Esophagus squamous epithelium (tissue), 5 donors: ENCODE measurements around the gene USH1C. TPM values are rescaled to one million over a fixed set of nuclear protein-coding genes. Genes with fewer than 3 reads are reported as not detected.

Experiments
- DNase-seq: peaks from one replicate; lab custom pipeline; 2025; lab: John Stamatoyannopoulos, UW
- H3K27ac ChIP-seq, 4 donors: fragments of 200-600 bp; sonication (generic); one replicate each; pipeline ENCODE4 v1.5.1; 2016 to 2019; ENCODE audit warnings: mild to moderate bottlenecking in 1 of 4
- H3K27me3 ChIP-seq, 4 donors: fragments of 200-600 bp; sonication (generic); 1 replicate in 3 of 4; 2 replicates in 1 of 4; pipeline versions ENCODE4 v1.5.1 to v1.6.0; 2017 to 2021; ENCODE audit warnings: antibody characterized with exemption in 1 of 4
- H3K36me3 ChIP-seq, 3 donors: fragments of 200-600 bp; sonication (generic); one replicate each; pipeline ENCODE4 v1.5.1; 2016 to 2019
- H3K4me1 ChIP-seq, 3 donors: fragments of 200-600 bp; sonication (generic); one replicate each; pipeline ENCODE4 v1.5.1; 2017 to 2019
- H3K4me3 ChIP-seq, 4 donors: fragments of 200-600 bp; sonication (generic); 1 replicate in 3 of 4; 2 replicates in 1 of 4; pipeline ENCODE4 v1.5.1; 2016 to 2019; ENCODE audit warnings: mild to moderate bottlenecking in 2 of 4, moderate library complexity in 1 of 4
- H3K9me3 ChIP-seq, 3 donors: fragments of 200-600 bp; sonication (generic); one replicate each; pipeline ENCODE4 v1.5.1; 2016 to 2019
- CTCF ChIP-seq, 6 experiments: fragments of 450-650 bp in 4 of 6; fragments of 200-600 bp in 2 of 6; sonication (generic) in 2 of 6; IDR thresholded peaks; one replicate each; pipeline ENCODE4 v1.5.1; 2016 to 2019; ENCODE audit warnings: antibody characterized with exemption in 6 of 6, mild to moderate bottlenecking in 4 of 6, moderate library complexity in 4 of 6
- POLR2A ChIP-seq, 4 donors: fragments of 450-650 bp; IDR thresholded peaks; one replicate each; pipeline ENCODE4 v1.6.1; 2017; ENCODE audit warnings: antibody characterized with exemption in 4 of 4, mild to moderate bottlenecking in 4 of 4, moderate library complexity in 3 of 4
- WGBS, 2 donors: methylation state at CpG; one replicate each; pipeline ENCODE4 v1.1.5; 2018; 5-methylcytosine and 5-hydroxymethylcytosine counted together
- intact Hi-C: fragments of 100-400 bp; cut with DNase I; formaldehyde crosslinking; loops from one replicate; pipeline ENCODE4 v1.15.0; 2022
- total RNA-seq, 4 donors: library from RNA; depleted of rRNA; stranded (reverse); fragments of >200 nt; gene quantifications; one replicate each; pipeline ENCODE4 v1.1.0, GENCODE V29; 2016
- donor health status: DM: yes; HTN: yes; CAD: no.

USH1C gene
- total RNA-seq, 4 donors from 2014 or later = not detected

- intact Hi-C loops = no loop called here
- H3K9me3 ChIP-seq = no peaks in the 10 kb centered on the region
- DNase-seq = no peak
- H3K4me3 ChIP-seq = no peak overlapping the region
- peaks cover 0 to 14% (median 3%) of the 10 kb centered on the region in 3 donors for H3K4me1 ChIP-seq
- TF ChIP-seq POLR2A (IDR thresholded peaks at IDR 0.05) = no peak
- no peak for TF ChIP-seq CTCF (IDR thresholded peaks at IDR 0.05)
- no peaks in the 10 kb centered on the region for H3K36me3 ChIP-seq
- 41 to 54% methylated on average over 5 to 6 of the region's 6 CpGs for WGBS, 2 donors
- H3K27ac ChIP-seq = no peak overlapping the region
- peaks cover 0 to 70% (median 9%) of the 10 kb centered on the region in 4 donors for H3K27me3 ChIP-seq
These were observed 71.0 kb downstream of the USH1C start for GRCh38 chr11:17473071-17473744.

- no peak for DNase-seq
- H3K9me3 ChIP-seq = no peaks in the 10 kb centered on the region
- H3K36me3 ChIP-seq = no peaks in the 10 kb centered on the region
- H3K27ac ChIP-seq = no peak overlapping the region
- intact Hi-C loops = no loop called here
- WGBS, 2 donors = 41 to 60% methylated on average over 1 to 3 of the region's 3 CpGs
- H3K4me3 ChIP-seq = no peak overlapping the region
- TF ChIP-seq CTCF (IDR thresholded peaks at IDR 0.05) (no peak), POLR2A (IDR thresholded peaks at IDR 0.05) (no peak)
- peaks cover 0 to 62% (median 8%) of the 10 kb centered on the region in 4 donors for H3K27me3 ChIP-seq
- peaks cover 0 to 14% (median 3%) of the 10 kb centered on the region in 3 donors for H3K4me1 ChIP-seq
These were observed 71.7 kb downstream of the USH1C start for GRCh38 chr11:17472467-17472866.

GRCh38 chr11:17471501-17471900 is 72.7 kb downstream of the USH1C start:
- no peaks in the 10 kb centered on the region for H3K36me3 ChIP-seq
- peaks cover 0 to 53% (median 6%) of the 10 kb centered on the region in 4 donors for H3K27me3 ChIP-seq
- WGBS, 2 donors = 78% methylated on average over 3 of the region's 3 CpGs; no CpG with 5 or more reads in 1 of the 2 donors
- no peak overlapping the region for H3K4me3 ChIP-seq
- DNase-seq = no peak
- H3K9me3 ChIP-seq = no peaks in the 10 kb centered on the region
- H3K27ac ChIP-seq = no peak overlapping the region
- peaks cover 0 to 9% (median 3%) of the 10 kb centered on the region in 3 donors for H3K4me1 ChIP-seq
- TF ChIP-seq CTCF (IDR thresholded peaks at IDR 0.05) = no peak
- TF ChIP-seq POLR2A (IDR thresholded peaks at IDR 0.05) = no peak
- intact Hi-C loops = no loop called here

- no peak for DNase-seq
- Histone ChIP-seq H3K27ac (no peak overlapping the region), H3K36me3 (no peaks in the 10 kb centered on the region), H3K27me3 (peaks cover 0 to 37% (median 0%) of the 10 kb centered on the region in 4 donors), H3K9me3 (no peaks in the 10 kb centered on the region), H3K4me1 (no peaks in the 10 kb centered on the region), H3K4me3 (no peak overlapping the region)
- intact Hi-C loops = no loop called here
- TF ChIP-seq CTCF (IDR thresholded peaks at IDR 0.05) (no peak), POLR2A (IDR thresholded peaks at IDR 0.05) (no peak)
- WGBS, 2 donors = 86 to 91% methylated on average over 6 of the region's 6 CpGs
These were observed 74.2 kb downstream of the USH1C start for GRCh38 chr11:17469998-17470397.

- Histone ChIP-seq H3K4me1 (no peaks in the 10 kb centered on the region), H3K27me3 (peaks cover 0 to 19% (median 0%) of the 10 kb centered on the region in 4 donors), H3K4me3 (no peak overlapping the region), H3K9me3 (no peaks in the 10 kb centered on the region), H3K36me3 (no peaks in the 10 kb centered on the region), H3K27ac (no peak overlapping the region)
- 73 to 100% methylated on average over 3 of the region's 4 CpGs for WGBS, 2 donors
- no peak for DNase-seq
- intact Hi-C loops = no loop called here
- no peak for TF ChIP-seq POLR2A (IDR thresholded peaks at IDR 0.05)
- no peak for TF ChIP-seq CTCF (IDR thresholded peaks at IDR 0.05)
These were observed 76.1 kb downstream of the USH1C start for GRCh38 chr11:17468122-17468521.
